Thoracic aorta (tissue), 2 donors: ENCODE data around the gene DNAH3. TPM values are rescaled to one million over a fixed set of nuclear protein-coding genes. Genes with fewer than 3 reads are reported as not detected.

Experiments used
- ATAC-seq: fragments of 150-250 bp; one replicate; pipeline ENCODE4 v1.8.0; 2017; ENCODE audit warnings: low read depth; ENCODE audit not compliant: insufficient number of reproducible peaks, low FRiP score
- DNase-seq: peaks from one replicate; pipeline ENCODE4 v3.0.0-alpha.2; 2020; ENCODE audit warnings: low spot score
- H3K27ac ChIP-seq, 2 donors: fragments of 200-600 bp; sonication (generic); 1 replicate in 1 of 2; 2 replicates in 1 of 2; pipeline ENCODE4 v1.5.1; 2016; ENCODE audit warnings: mild to moderate bottlenecking in 2 of 2, moderate library complexity in 2 of 2
- H3K27me3 ChIP-seq: fragments of 200-600 bp; sonication (generic); replicated peaks from 2 replicates; pipeline ENCODE4 v1.6.0; 2016; ENCODE audit warnings: mild to moderate bottlenecking; ENCODE audit not compliant: insufficient read depth
- H3K36me3 ChIP-seq: fragments of 200-600 bp; sonication (generic); one replicate; pipeline ENCODE4 v1.5.1; 2016
- H3K4me1 ChIP-seq, 2 donors: fragments of 200-600 bp; sonication (generic); 1 replicate in 1 of 2; 2 replicates in 1 of 2; pipeline versions ENCODE4 v1.5.1 to v1.6.0; 2016; ENCODE audit warnings: low read depth in 2 of 2, mild to moderate bottlenecking in 1 of 2; ENCODE audit not compliant: control insufficient read depth in 1 of 2
- H3K4me3 ChIP-seq: fragments of 200-600 bp; sonication (generic); 2 replicates; pipeline ENCODE4 v1.5.1; 2016; ENCODE audit warnings: mild to moderate bottlenecking
- H3K9me3 ChIP-seq: fragments of 200-600 bp; sonication (generic); 2 replicates; pipeline ENCODE4 v1.5.1; 2016
- total RNA-seq, 2 donors: library from RNA; depleted of rRNA; stranded (reverse); fragments of >200 nt; gene quantifications; one replicate each; pipeline versions ENCODE4 v1.1.0 to v1.2.3, GENCODE V29; 2016
- TF ChIP-seq, protein P1 (sequence below): fragments of 200-600 bp; sonication (generic); IDR thresholded peaks from one replicate; pipeline ENCODE4 v1.5.1; 2019; ENCODE audit warnings: antibody characterized with exemption

DNAH3 gene
- total RNA-seq, 2 donors from 2014 or later, result not detected

DNA sequence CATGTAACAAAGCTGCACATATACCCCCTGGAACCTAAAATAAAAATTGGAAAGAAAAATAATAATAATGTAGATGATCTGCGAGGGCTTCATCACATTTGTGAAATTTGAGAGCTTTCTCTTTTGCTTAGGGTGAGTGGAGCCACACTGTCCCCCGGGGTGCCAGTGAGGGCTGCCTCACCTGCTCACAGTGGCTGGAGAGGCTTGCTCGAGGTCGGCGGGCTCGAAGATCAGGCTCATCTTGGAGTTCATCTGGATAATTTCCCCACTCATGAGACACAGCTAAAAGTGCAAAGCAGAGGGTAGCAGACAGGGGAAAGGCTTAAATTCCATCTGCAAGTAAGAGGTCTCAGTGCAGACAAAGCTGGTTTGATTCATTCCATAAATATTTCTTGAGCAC, 123.8 kb downstream of the DNAH3 start:
- DNase-seq, result no peak
- TF ChIP-seq, protein P1, sequence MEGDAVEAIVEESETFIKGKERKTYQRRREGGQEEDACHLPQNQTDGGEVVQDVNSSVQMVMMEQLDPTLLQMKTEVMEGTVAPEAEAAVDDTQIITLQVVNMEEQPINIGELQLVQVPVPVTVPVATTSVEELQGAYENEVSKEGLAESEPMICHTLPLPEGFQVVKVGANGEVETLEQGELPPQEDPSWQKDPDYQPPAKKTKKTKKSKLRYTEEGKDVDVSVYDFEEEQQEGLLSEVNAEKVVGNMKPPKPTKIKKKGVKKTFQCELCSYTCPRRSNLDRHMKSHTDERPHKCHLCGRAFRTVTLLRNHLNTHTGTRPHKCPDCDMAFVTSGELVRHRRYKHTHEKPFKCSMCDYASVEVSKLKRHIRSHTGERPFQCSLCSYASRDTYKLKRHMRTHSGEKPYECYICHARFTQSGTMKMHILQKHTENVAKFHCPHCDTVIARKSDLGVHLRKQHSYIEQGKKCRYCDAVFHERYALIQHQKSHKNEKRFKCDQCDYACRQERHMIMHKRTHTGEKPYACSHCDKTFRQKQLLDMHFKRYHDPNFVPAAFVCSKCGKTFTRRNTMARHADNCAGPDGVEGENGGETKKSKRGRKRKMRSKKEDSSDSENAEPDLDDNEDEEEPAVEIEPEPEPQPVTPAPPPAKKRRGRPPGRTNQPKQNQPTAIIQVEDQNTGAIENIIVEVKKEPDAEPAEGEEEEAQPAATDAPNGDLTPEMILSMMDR, result no peak
- no peak for ATAC-seq

DNA sequence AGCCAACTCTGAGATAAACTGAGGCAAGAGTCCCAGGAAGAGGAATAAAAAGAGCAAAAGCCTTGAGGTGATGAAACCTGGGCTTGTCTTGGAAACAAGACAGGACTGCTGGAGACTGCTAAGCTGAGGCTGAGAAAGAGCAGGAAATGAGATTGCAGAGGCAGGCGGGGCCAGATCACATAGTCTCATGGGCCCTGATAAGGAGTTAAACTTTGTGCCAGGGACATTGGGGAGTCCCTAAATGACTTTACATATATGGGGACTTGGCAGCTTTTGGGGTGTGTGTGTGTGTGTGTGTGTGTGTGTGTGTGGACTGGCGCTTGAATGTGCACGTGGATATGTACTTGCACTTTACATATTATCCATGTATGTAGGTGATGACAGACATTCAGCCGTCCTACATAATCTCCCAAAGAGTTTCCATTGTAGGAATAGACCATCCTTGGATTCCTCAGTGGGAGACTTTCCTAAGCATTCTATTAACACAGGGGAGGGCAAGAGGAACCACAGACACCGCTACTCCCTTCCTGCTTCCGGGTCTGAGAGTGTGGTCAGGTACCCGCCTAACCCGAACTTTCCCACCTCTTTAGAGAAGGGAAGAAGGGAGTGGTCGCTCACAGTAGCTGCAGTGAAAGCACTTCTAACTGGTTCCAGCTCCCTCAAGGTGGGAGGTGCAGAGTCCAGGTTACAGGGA, 127.0 kb downstream of the DNAH3 start:
- Histone ChIP-seq H3K36me3 (no peaks in the 10 kb centered on the region), H3K4me1 (no peaks in the 10 kb centered on the region), H3K9me3 (no peaks in the 10 kb centered on the region), H3K27ac (no peak overlapping the region), H3K4me3 (no peak overlapping the region), H3K27me3 (no peaks in the 10 kb centered on the region)
- ATAC-seq (no peak), DNase-seq (no peak)
- TF ChIP-seq, protein P1, result no peak

More for the DNA sequence above, 123.8 kb downstream of the DNAH3 start:
- Histone ChIP-seq H3K4me1 (no peaks in the 10 kb centered on the region), H3K4me3 (no peak overlapping the region), H3K9me3 (no peaks in the 10 kb centered on the region), H3K36me3 (no peaks in the 10 kb centered on the region), H3K27ac (no peak overlapping the region), H3K27me3 (no peaks in the 10 kb centered on the region)

DNA sequence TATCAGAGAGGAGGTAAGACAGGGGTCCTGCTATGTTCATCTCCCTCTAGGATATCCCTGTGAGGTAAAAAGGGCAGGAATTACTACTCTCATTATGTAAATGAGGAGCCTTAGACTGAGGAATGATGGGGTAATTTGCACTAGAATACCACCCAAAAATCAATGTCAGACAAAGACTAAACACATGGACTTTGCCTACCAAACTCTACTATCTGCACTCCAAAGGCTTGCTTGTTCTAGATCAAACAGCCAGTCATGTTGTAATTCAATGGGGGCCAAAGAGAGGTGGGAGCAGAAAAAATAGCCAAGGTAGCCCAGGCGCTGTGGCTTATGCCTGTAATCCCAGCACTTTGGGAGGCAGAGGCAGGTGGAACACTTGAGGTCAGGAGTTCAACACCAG, 129.3 kb downstream of the DNAH3 start:
- TF ChIP-seq, protein P1, result no peak
- Histone ChIP-seq H3K27me3 (no peaks in the 10 kb centered on the region), H3K27ac (no peak overlapping the region), H3K9me3 (no peaks in the 10 kb centered on the region), H3K36me3 (no peaks in the 10 kb centered on the region), H3K4me3 (no peak overlapping the region), H3K4me1 (no peaks in the 10 kb centered on the region)
- no peak for ATAC-seq
- DNase-seq, result no peak

DNA sequence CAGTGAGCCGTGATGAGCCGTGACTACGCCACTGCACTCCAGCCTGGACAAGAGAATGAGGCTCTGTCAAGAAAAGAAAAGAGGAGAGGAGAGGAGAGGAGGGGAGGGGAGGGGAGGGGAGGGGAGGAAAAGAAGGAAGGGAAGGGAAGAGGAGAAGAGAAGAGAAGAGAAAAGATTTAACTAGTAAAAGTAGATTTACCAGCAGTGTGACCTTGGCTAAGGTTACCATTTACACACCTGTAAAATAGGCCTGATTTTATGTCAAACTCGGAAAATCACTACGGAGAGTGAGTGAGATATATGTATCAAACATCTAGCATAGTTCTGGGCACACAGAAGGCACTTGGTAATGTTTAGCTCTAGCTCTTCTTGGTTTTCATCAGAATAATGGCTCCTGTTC, 140.8 kb downstream of the DNAH3 start:
- no peaks in the 10 kb centered on the region for H3K36me3 ChIP-seq
- peaks cover 3% of the 10 kb centered on the region for H3K9me3 ChIP-seq
- no peaks in the 10 kb centered on the region for H3K4me1 ChIP-seq
- DNase-seq (no peak), ATAC-seq (no peak)
- H3K27me3 ChIP-seq, result no peaks in the 10 kb centered on the region
- TF ChIP-seq, protein P1, result no peak
- no peak overlapping the region for H3K27ac ChIP-seq
- no peak overlapping the region for H3K4me3 ChIP-seq

DNA sequence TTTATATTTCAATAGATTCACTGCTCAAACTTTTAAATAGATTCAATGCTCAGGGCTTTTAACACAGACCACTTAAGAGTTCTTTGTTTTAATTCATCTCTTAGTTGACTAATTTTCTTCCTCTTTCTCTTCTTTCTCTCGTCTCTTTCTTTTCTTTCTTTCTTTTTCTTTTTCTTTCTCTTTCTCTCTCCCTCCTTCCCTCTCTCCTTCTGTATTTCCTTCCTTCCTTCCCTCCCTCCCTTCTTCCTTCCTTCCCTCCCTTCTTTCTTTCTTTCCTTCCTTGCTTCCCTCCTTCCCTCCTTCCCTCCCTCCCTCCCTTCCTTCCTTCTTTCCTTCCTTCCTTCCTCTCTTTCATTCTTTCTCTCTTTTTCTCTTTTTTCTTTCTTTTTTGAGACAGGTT, 145.6 kb downstream of the DNAH3 start:
- ATAC-seq (no peak), DNase-seq (no peak)
- H3K27ac ChIP-seq, result no peak overlapping the region
- no peaks in the 10 kb centered on the region for H3K4me1 ChIP-seq
- no peaks in the 10 kb centered on the region for H3K36me3 ChIP-seq
- H3K9me3 ChIP-seq, result no peaks in the 10 kb centered on the region
- TF ChIP-seq, protein P1, result no peak
- H3K27me3 ChIP-seq, result no peaks in the 10 kb centered on the region
- no peak overlapping the region for H3K4me3 ChIP-seq
